Right lobe of liver (tissue), 4 donors: Measurements from ENCODE around the gene PLOD3.

Source experiments
- CTCF ChIP-seq, 4 donors: fragments of 200-600 bp in 3 of 4; fragments of 450-650 bp in 1 of 4; IDR thresholded peaks; one replicate each; pipeline versions ENCODE4 v1.5.1 to v1.8.0; 2016 to 2022; ENCODE audit warnings: antibody characterized with exemption in 4 of 4, mild to moderate bottlenecking in 2 of 4
- POLR2A ChIP-seq: fragments of 450-650 bp; IDR thresholded peaks from one replicate; pipeline ENCODE4 v1.6.1; 2017; ENCODE audit warnings: antibody characterized with exemption, mild to moderate bottlenecking
- donor health status: DM: no; HTN: no; CAD: no.
- donor health status: DM: no; HTN: no; CAD: no.
- donor health status: DM: no; HTN: yes; CAD: no.

- TF ChIP-seq CTCF (IDR thresholded peaks at IDR 0.05) (no peak), POLR2A (no peak)
These were observed 51.3 kb downstream of the PLOD3 start for GRCh38 chr7:101165958-101166647.
